Rectal smooth muscle tissue (tissue), 1 donor: ENCODE results near the gene ZBTB45.
A peak's percentile ranks its signal among the peaks of the same experiment; 100 is the strongest.
"Not testable (repeated sequence)": the region's sequence is repeated elsewhere in the genome, so short reads cannot be mapped to it uniquely, and the experiment has no call there.

ENCODE experiments used
- H3K27ac ChIP-seq: one replicate; pipeline ENCODE4 v1.7.0; 2013; ENCODE audit warnings: low read depth, low read length, inconsistent platforms
- H3K27me3 ChIP-seq: one replicate; pipeline ENCODE4 v1.7.0; 2013; ENCODE audit warnings: low read length; ENCODE audit not compliant: control insufficient read depth, insufficient read depth
- H3K36me3 ChIP-seq: one replicate; pipeline ENCODE4 v1.7.0; 2013; ENCODE audit warnings: low read length; ENCODE audit not compliant: control insufficient read depth, insufficient read depth
- H3K4me1 ChIP-seq: one replicate; pipeline ENCODE4 v1.7.0; 2013; ENCODE audit warnings: low read length; ENCODE audit not compliant: control insufficient read depth, insufficient read depth
- H3K4me3 ChIP-seq: one replicate; pipeline ENCODE4 v1.7.0; 2013; ENCODE audit warnings: low read length
- H3K9ac ChIP-seq: one replicate; pipeline ENCODE4 v1.7.0; 2013; ENCODE audit warnings: low read length

The ZBTB45 gene

DNA sequence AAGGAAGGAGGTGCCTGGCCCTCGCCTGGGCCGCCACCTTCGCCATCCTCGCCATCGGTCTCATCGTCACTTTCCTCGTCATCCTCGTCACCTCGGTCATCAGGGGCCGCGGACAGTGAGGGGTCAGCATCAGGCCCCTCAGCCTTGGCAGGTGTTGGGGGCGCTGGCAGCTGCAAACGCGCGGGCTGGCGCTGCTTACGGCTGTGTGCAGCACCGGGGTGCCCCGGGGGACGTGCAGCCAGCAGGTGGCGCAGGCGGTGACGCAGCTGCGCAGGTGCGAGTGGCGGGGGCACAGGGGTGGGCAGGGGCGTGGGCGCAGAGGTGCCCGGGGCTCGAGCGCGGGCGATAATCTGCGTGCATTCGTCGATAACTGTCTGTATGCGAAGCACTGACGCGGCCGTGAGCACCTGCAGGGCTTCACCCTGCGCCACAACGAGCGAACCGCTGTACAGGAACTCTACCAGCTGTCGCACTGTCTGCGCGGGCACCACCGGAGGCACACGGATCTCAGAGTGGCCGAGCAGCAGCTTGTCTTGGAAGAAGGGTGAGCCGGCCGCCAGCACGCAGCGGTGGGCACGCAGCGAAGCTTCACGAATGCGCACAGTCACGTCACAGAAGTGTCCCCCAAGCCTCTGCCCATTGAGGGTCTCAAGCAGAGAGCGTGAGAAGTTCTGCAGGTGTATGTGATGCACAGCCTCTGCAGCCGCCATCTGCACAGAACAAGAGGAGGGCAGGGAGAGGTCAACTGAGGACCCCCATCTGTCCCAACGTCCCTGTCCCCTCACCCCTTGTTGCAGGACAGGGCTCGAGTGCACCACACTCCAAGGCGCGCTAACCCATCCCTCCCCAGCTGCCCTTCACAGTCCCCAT, 2.4 kb downstream of the ZBTB45 start:
- no peak overlapping the region for H3K27ac ChIP-seq
- H3K4me1 ChIP-seq = peaks cover 21% of the 10 kb centered on the region
- no peaks in the 10 kb centered on the region for H3K27me3 ChIP-seq
- no peak overlapping the region for H3K4me3 ChIP-seq
- H3K36me3 ChIP-seq = peaks cover 8% of the 10 kb centered on the region
- no peak overlapping the region for H3K9ac ChIP-seq

DNA sequence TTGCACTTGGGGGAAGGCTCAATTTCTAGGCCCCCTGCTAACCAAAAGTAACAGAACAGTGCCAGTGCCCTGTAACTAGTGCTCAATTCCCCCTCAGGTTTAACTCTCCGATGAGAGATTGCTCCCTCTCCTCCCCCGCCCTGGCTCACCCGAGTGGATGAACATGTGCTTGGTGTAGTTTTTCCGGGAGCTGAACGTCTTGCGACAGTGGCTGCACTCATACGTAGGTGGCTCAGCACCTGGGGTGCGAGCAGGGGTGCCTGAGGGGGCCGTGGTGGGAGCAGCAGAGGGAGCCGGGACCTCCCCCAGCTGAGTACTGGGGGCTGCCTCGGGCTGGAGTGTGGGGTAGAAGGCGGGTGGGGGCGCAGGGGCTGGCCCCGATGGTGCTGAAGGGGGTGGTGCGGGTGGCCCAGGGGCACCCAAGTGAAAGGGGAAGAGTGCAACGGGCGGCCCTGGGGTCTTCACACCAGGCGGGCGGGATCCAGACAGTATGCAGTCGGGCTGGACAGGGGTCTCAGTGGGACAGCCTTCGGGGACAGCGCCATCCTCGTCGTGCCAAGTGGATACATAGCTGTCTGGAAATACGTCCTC, 3.3 kb downstream of the ZBTB45 start:
- Histone ChIP-seq H3K27ac (no peak overlapping the region), H3K4me3 (no peak overlapping the region), H3K27me3 (no peaks in the 10 kb centered on the region), H3K36me3 (peaks cover 8% of the 10 kb centered on the region), H3K4me1 (peaks cover 21% of the 10 kb centered on the region), H3K9ac (no peak overlapping the region)

DNA sequence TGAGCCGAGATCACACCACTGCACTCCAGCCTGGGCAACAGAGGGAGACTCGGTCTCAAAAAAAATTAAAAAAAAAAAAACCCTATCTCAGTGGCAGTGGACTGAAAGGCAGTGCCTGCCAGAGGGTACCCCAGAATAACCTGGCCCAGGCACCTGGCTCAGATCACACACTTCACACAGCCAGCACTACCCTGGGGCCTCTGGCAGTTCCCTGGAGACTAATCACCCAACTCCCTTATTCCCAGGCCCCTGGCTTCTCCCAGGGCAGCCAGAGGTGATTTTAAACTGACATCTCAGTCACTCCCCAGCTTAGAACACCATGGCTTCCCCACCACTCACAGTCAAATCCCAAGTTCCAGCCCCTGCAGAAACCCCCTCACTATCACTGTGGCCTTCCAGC, 4.4 kb downstream of the ZBTB45 start:
- Histone ChIP-seq H3K4me3 (no peak overlapping the region), H3K27me3 (no peaks in the 10 kb centered on the region), H3K4me1 (peaks cover 17% of the 10 kb centered on the region), H3K36me3 (peaks cover 8% of the 10 kb centered on the region), H3K9ac (no peak overlapping the region), H3K27ac (no peak overlapping the region)

DNA sequence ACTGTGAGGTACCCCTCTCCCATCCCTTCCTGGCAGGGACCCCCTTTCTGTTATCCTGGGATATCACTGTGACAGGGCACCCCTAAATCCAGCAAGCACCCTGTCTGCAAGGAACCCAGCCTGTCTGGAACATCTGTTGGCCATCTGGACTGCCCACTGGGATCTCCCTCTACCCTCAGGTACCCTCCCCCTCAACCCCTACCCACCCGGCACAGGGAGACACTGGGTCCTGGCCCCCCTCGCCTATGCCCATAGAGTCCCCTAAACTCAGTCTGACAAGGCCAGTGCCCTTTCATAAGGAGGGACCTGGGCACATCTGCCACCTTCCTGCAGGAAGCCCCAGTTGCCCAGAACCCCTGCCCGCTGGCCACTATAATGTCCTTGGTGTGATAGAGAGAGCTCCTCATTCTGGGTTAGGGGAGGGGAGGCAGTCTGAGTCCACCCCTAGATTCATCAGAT, 5.0 kb downstream of the ZBTB45 start:
- Histone ChIP-seq H3K27ac (no peak overlapping the region), H3K4me1 (peaks cover 15% of the 10 kb centered on the region)

DNA sequence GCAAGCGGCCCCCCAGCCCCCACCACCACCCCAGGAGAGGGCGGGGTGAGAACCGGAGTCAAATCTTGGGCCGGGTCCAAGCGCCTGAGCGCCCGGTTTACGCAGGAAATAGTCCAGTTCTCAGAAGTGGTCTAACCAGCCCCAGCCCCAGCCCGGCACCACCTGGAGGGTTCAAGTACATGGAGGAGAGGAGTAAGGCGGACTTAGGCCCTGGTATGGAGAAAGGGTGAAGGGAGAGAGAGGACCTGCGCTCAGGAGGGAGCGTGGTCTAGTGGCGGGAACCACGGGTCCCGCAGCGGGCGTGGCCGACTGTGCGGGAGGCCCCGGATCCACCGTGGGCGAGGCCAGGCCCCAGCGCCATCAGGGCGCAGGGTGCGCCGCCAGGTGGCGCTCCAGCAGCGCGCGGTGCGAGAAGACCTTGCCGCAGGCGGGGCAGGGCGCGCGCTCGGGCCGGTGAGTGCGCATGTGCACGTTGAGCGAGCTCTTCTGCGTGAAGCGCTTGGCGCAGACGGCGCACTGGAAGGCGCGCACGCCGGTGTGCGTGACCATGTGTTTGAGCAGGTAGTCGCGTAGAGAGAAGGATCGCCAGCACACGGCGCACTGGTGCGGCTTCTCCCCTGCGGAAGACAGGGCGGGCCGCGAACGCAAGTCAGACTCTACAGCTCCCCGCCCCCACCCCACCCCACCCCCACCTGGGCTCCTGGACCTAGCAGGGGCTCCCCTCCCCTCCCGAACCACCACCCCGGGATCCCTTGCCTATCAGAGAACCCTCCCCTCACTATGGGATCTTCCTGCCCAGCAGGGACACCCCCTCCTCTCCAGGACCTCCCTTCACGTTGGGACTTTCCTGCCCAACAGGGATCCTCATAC, 5.7 kb downstream of the ZBTB45 start:
- peaks cover 15% of the 10 kb centered on the region for H3K4me1 ChIP-seq
- no peaks in the 10 kb centered on the region for H3K27me3 ChIP-seq
- peak overlapping the region; percentile 78 for H3K27ac ChIP-seq
- H3K36me3 ChIP-seq = peaks cover 8% of the 10 kb centered on the region
- H3K9ac ChIP-seq = peak overlapping the region; percentile 25
- H3K4me3 ChIP-seq = peak overlapping the region; percentile 63

More for the DNA sequence above, 5.0 kb downstream of the ZBTB45 start:
- Histone ChIP-seq H3K36me3 (peaks cover 8% of the 10 kb centered on the region), H3K4me3 (peak overlapping the region; percentile 63), H3K9ac (no peak overlapping the region), H3K27me3 (no peaks in the 10 kb centered on the region)

DNA sequence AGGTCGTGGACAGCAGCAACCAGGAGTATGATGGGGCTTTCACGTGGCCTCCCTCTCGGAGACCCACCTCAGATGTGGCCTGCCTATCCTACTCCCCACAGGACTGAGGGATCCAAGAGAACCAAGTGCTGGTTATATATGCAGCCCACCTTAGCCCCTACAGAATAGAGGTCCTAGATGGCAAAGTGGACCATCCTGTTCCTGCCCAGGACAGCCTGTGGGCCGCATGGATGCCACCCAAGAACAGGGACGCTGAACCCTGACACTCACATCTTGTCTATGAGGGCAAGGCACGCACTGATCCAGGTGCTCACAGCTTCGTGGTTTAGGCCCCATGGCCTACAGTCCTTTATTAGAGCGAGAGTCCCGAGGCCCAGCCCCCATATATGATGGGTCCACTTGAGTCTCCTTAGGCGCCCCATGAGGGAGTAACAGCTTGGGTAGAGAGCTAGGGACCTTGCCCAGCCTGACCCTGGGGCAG, 6.4 kb downstream of the ZBTB45 start:
- Histone ChIP-seq H3K9ac (no peak overlapping the region), H3K27me3 (no peaks in the 10 kb centered on the region), H3K4me1 (peaks cover 9% of the 10 kb centered on the region), H3K4me3 (peak overlapping the region; percentile 63), H3K27ac (peak overlapping the region; percentile 78), H3K36me3 (peaks cover 8% of the 10 kb centered on the region)

DNA sequence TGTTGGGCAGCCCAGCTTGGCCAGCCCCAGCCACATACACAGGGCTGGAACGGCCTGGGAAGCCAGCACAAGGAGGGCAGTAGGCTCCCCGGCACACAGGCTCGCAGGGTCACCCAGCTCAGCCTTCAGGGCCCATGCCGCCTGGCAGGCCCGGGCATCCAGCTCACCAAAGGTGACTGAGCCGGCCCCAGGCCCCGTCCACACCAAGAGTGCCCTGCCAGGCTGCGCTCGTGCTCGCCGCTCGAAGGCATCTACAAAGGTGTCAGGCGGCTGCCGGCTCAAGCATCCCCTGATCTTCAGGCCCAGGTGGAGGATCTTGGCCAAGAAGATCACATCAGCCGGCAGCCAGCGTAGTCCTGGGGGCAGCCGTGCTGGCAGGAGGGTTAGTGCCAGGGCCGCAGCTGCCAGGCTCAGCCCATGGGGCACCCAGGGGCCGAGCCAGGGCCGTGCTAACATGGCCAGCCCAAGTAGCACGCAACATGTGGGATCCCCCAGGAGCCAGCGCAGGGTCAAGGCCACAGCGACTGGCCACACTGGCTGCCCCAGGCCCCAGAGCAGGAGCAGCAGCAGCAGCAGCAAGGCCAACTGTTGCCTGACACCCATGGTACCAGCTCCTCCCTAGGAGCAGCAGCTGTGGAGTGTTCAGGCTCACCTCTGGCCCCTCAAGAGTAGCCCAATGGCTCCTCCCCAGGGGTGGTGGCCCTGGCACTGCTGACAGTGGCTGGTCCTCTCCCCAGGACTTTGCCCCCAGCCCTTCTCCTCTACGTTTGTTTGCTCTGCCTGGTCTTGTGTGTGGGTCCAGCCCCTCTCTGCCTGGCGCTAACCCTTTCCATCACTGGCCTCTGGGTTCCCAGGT, 8.0 kb downstream of the ZBTB45 start, which contains the start of gene SLC27A5:
Gene SLC27A5, minus strand, starts transcription at position 640 of the 856 bp plus-strand sequence. Its CDS starts 37 bp downstream, at position 603.
- Histone ChIP-seq H3K36me3 (peaks cover 4% of the 10 kb centered on the region), H3K27me3 (no peaks in the 10 kb centered on the region), H3K9ac (no peak within 1 kb of the TSS), H3K4me1 (peaks cover 6% of the 10 kb centered on the region), H3K4me3 (no peak within 1 kb of the TSS), H3K27ac (no peak within 1 kb of the TSS)

DNA sequence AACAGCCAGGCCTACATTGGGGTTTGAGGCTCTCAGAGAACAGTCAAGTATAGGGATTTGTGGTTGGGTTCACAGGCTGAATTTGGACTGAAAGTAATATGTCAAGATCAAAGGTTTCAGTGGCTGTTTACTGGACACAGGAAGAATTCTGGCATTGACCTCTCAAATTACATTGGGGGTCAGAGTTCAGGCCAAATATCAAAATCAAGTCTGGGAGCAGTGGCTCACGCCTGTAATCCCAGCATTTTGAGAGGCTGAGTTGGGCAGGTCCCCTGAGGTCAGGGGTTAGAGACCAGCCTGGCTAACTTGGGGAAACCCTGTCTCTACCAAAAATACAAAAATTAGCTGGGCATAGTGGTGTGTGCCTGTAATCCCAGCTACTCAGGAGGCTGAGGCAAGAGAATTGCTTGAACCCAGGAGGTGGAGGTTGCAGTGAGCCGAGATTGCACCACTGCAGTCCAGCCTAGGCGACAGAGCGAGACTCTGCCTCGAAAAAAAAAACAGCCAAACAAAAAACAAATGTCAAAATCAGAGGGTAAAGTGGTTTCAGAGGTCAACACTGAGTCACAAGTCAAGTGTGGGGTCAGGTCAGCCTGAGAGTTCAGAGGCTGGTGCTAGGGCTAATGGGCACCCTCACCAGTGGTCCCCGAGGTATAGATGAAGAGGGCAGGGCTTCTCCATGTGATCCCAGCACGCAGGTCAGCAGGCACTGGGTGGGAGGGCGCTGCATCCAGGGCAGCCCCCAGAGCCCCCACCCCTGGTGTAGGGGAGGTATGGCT, 9.3 kb downstream of the ZBTB45 start:
- Histone ChIP-seq H3K27ac (no peak overlapping the region), H3K4me3 (no peak overlapping the region), H3K9ac (no peak overlapping the region), H3K36me3 (no peaks in the 10 kb centered on the region), H3K4me1 (peaks cover 6% of the 10 kb centered on the region), H3K27me3 (no peaks in the 10 kb centered on the region)

DNA sequence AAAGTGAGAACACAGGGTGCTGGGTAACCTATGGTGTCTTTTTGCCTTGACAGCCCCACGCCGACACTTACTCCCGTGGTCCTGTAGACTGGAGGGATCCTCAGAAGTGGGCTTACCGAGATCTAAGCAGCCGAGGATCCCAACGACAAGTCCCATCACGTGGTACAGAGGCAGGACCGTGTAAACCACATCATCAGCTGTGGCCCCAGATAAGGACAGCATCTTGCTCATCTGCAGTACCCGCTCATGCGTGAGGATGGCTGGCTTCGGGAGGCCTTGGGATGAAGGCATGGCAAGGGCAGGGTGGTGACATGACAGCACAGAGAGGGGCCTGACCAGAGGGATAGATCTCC, 9.9 kb downstream of the ZBTB45 start:
- Histone ChIP-seq H3K9ac (no peak overlapping the region), H3K36me3 (no peaks in the 10 kb centered on the region), H3K4me1 (peaks cover 6% of the 10 kb centered on the region)

DNA sequence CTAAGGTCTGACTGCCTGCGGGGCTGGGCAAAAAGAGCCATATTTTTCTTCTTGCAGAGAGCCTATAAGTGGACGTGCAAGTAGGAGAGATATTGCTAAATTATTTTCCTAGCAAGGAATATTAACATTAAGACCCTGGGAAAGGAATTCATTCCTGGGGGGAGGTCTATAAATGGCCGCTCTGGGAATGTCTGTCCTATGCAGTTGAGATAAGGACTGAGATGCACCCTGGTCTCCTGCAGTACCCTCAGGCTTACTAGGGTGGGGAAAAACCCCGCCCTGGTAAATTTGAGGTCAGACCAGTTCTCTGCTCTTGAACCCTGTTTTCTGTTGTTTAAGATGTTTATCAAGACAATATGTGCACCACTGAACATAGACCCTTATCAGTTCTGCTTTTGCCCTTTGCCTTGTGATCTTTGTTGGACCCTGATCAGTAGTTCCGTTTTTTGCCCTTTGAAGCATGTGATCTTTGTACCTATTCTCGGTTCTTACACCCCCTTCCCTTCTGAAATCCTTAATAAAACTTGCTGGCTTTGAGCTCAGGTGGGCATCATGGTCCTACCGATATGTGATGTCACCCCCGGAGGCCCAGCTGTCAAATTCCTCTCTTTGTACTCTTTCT, 11.9 kb downstream of the ZBTB45 start:
- H3K4me1 ChIP-seq, H3K4me3 ChIP-seq, H3K36me3 ChIP-seq, H3K27ac ChIP-seq, H3K9ac ChIP-seq, H3K27me3 ChIP-seq: not testable (repeated sequence)

More for the DNA sequence above, 9.9 kb downstream of the ZBTB45 start:
- no peaks in the 10 kb centered on the region for H3K27me3 ChIP-seq
- H3K27ac ChIP-seq = no peak overlapping the region
- no peak overlapping the region for H3K4me3 ChIP-seq

DNA sequence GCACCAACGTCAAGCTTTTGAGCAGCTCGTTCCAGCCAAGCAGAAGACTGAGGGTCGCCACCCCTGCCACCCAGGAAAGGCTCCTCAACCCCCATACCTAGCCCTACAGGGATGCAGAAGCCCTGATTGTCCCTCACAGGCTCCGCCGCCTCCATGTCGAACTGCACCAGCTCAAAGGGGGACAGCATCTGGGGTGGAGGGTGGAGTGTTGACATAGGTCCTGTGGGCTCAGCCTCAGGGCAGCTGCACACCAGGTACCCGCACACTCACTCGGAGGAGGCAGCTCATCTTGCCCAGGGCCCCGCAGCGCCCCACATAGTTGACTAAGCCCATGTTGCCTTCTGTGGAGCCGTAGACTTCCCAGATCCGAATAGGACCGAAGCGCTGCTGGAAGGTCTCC, 19.4 kb downstream of the ZBTB45 start:
- Histone ChIP-seq H3K4me1 (peaks cover 6% of the 10 kb centered on the region), H3K4me3 (peak overlapping the region; percentile 75), H3K27ac (no peak overlapping the region), H3K27me3 (no peaks in the 10 kb centered on the region), H3K36me3 (no peaks in the 10 kb centered on the region), H3K9ac (no peak overlapping the region)
